ENCODE measurements around the gene LYPLA2. TPM values are rescaled to one million over a fixed set of nuclear protein-coding genes. Genes with fewer than 3 reads are reported as not detected.
"Not testable (repeated sequence)": the region's sequence is repeated elsewhere in the genome, so short reads cannot be mapped to it uniquely, and the experiment has no call there.

Gene LYPLA2
- total RNA-seq, 2 experiments from 2014 or later: 75.7 to 87.2 TPM

DNA sequence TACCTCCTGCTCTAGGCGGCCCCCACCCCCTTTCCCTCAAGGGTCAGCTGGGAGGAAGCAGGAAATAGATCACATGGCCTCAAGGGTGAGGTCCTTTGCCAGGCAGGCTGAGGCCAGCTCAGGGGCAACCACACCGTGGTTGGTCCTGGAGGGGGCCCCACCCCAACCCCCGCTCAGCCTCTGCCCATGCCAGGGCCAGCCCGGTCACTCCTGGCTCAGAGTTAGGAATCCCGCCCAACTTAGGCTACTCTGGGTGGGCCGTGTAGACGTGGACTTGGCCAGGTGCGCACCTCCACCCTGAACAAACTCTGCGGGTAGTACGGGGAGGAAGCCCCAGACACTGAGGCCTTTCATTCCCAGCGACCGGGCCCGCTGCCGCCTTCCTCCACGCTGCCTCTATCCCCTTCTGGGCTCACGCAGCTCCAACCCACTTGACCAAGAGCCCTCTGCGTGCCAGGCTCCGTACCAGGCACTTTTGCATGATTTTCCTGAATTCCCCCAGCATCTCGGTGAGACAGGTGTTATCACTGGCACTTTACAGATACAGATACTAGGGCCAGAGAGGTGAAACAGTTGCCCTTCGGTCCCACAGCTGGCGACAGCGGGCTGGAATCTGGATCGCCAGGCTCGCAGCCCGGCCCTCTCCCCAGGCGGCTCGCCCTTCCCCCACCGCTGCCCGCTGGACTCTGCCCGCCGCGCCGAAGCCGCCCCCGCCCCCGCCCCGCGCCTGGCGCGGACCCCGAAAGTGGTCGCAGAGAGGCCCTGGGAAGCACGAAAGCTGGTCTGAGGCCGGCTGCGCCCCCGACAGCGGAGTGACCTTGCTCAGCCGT is 8.8 kb downstream of the LYPLA2 start:
- Mint-ChIP-seq H3K27ac (peak overlapping the region; percentile 88), H3K27me3 (no peaks in the 10 kb centered on the region), H3K4me1 (peaks cover 13% of the 10 kb centered on the region), H3K36me3 (peaks cover 3% of the 10 kb centered on the region), H3K9me3 (ENCODE audit: low read depth) (no peaks in the 10 kb centered on the region), H3K4me3 (peak overlapping the region; percentile 86)
- peak; percentile 12 for ATAC-seq
- peak; percentile 73 for DNase-seq
- CTCF ChIA-PET: interaction anchor here (0.6 to 5.1 kb wide), 11 partner anchors 9 to 783 kb away, joined by 3 to 44 read pairs (median 4); partner anchors contain the start of genes LYPLA2, PITHD1 and RPL11

DNA sequence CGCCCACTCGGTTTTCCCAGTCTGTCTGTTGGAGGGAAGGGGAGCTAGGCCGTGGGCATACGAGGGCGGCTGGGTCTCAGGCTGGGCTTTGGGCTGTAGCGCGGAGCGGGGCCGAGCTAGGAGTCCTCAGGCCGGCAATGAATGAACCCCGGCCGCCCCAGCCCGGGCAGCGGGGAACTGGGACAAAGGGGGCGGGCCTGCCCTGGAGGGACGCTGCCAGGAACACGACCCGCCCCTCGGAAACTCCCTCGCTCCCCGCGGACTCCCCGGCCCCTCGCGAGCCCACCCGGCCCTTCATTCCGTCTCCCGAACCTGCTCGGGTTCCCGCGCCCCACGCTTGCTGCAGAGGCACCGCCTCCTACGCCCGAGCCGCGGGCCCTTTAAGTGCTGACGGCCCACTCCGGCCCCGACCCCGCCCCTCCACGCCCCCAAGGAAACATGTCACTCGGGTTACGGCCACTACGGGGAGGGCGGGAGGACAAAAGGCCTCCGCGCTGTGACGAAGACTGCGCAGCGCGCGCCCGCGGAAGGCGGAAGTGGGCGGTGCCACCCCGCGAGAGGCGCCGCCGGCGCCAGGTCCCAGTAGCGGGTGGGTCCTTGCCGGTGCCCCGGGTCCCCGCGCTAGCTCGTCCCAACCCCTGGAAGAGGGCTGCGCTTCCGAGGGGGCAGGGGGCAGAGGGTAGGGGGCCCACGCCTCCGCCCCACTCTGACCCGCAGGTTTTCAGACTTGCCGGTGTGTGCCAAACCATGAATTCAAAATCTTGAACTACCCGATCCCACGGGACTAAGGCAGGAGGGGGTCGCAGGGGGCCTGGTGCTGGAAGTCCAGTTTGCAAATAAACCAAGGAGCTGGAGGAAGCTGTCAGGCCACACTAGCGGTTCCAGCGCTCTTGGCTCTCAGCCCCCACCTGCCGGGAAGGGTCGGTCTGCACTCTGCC is 9.7 kb downstream of the LYPLA2 start, which contains the start of gene GALE:
GALE (minus strand) TSS at position 355 of the 938 bp plus-strand sequence. CDS start 1,747 bp downstream, outside the sequence.
- peak within 1 kb of the TSS; percentile 88 for H3K27ac Mint-ChIP-seq
- CTCF ChIA-PET: interaction anchor here (0.6 to 5.1 kb wide), 11 partner anchors 10 to 783 kb away, joined by 3 to 44 read pairs (median 5); partner anchors contain the start of genes LYPLA2 and RPL11
- H3K9me3 Mint-ChIP-seq (ENCODE audit: low read depth): no peaks in the 10 kb centered on the region
- DNase-seq (peak; percentile 98), ATAC-seq (peak; percentile 92)
- H3K27me3 Mint-ChIP-seq: no peaks in the 10 kb centered on the region
- H3K4me1 Mint-ChIP-seq: peaks cover 13% of the 10 kb centered on the region
- H3K36me3 Mint-ChIP-seq: peaks cover 1% of the 10 kb centered on the region
- peak within 1 kb of the TSS; percentile 86 for H3K4me3 Mint-ChIP-seq

DNA sequence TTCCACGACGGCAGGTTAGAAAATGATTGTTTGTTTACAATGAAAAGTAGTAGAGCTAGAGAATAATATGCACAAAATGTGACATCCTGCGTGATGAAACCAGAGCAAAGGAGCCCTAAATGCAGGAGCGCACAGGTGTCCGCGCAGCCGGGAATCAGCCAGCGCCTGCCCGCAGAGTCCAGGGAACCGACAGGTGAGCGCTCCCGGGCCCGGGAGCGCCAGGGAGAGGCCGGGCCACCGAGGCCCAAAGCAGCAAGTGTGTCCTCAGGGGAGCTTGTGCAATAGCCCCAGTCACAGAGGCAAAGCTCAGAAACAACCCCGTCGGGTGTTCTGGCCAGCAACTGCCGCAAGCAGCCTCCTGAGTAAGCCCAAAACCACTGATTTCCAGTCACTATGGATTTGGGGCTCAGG is 10.4 kb downstream of the LYPLA2 start:
- CTCF ChIA-PET: interaction anchor here (0.7 to 5.1 kb wide), 8 partner anchors 10 to 260 kb away, joined by 3 to 44 read pairs (median 6); partner anchors contain the start of gene LYPLA2
- Mint-ChIP-seq H3K36me3 (peaks cover 1% of the 10 kb centered on the region), H3K27ac (peak overlapping the region; percentile 88), H3K4me1 (peaks cover 13% of the 10 kb centered on the region), H3K9me3 (ENCODE audit: low read depth) (no peaks in the 10 kb centered on the region), H3K4me3 (peak overlapping the region; percentile 86), H3K27me3 (no peaks in the 10 kb centered on the region)
- ATAC-seq (no peak), DNase-seq (no peak)

DNA sequence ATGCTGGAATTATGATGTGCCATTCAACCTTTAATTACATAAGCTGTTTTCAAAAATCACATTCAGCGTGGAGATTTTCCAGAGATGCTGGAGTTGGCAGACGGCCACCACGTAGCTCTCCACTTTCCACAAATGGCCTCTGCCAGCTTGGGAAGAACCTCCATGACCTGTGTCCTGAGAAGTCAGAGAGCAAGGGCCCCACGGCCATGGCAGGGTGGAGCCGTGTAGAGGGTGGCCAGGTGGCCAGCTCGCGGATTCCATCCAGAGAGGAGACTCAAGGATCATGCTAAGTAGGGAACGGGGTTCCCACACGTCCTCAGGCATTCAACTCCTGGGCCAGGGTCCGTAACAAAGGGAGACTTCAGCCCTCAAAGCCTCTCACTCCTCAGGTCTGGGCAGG is 10.9 kb downstream of the LYPLA2 start:
- CTCF ChIA-PET: interaction anchor here (0.8 to 5.1 kb wide), 7 partner anchors 9 to 108 kb away, joined by 3 to 44 read pairs (median 5); partner anchors contain the start of genes FUCA1 and LYPLA2
- Mint-ChIP-seq H3K36me3 (peaks cover 1% of the 10 kb centered on the region), H3K9me3 (ENCODE audit: low read depth) (no peaks in the 10 kb centered on the region), H3K27ac (peak overlapping the region; percentile 24), H3K4me1 (peaks cover 13% of the 10 kb centered on the region), H3K4me3 (peak overlapping the region; percentile 41), H3K27me3 (no peaks in the 10 kb centered on the region)
- DNase-seq (no peak), ATAC-seq (no peak)

DNA sequence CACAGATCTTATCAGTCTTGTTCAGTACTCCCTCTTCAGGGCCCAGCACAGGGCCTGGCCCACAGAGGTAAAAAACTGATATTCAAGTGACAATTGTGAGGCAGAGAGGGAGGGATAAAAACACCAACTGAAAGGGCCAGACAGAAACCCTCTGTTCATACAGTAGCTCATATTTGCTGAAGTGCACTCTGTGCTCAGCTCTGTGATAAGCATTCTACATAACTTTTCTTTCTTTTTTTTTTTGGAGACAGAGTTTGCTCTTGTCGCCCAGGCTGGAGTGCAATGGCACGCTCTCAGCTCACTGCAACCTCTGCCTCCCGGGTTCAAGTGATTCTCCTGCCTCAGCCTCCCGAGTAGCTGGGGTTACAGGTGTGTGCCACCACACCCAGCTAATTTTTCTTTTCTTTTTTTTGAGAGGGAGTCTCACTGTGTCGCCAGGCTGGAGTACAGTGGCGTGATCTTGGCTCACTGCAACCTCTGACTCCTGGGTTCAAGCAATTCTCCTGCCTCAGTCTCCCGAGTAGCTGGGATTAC is 11.9 kb downstream of the LYPLA2 start:
- CTCF ChIA-PET: interaction anchor here (0.8 to 5.1 kb wide), 4 partner anchors 8 to 107 kb away, joined by 3 to 44 read pairs (median 28); partner anchors contain the start of gene LYPLA2
- peaks cover 18% of the 10 kb centered on the region for H3K4me1 Mint-ChIP-seq
- not testable (repeated sequence) for H3K36me3 Mint-ChIP-seq; H3K4me3 Mint-ChIP-seq; H3K27ac Mint-ChIP-seq; ATAC-seq; H3K27me3 Mint-ChIP-seq; DNase-seq; H3K9me3 Mint-ChIP-seq (ENCODE audit: low read depth)

DNA sequence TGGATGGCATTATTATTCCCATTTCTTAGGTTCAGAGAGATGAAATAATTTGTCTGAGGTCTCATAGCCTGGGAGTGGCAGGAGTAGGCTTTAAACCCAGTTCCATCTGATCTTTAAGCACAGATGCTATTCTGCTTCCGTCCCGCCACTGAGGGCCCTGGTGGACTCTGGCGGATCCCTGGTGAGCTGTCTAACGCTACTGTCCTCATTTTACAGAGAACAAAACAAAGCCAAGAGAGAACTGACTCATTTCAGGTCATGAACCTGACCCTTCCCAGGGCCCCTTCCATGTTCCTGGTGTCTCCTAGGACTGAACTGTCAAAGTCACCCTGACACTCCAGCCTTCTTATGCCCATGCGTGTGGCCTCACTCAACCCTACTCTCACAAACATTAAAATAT is 12.7 kb downstream of the LYPLA2 start:
- no peaks in the 10 kb centered on the region for H3K27me3 Mint-ChIP-seq
- peaks cover 21% of the 10 kb centered on the region for H3K4me1 Mint-ChIP-seq
- CTCF ChIA-PET: interaction anchor here (0.9 kb wide), 1 partner anchor 32 kb away, joined by 3 read pairs; no protein-coding TSS in a partner anchor
- H3K4me3 Mint-ChIP-seq: no peak overlapping the region
- ATAC-seq (no peak), DNase-seq (no peak)
- no peaks in the 10 kb centered on the region for H3K9me3 Mint-ChIP-seq (ENCODE audit: low read depth)
- peaks cover 1% of the 10 kb centered on the region for H3K36me3 Mint-ChIP-seq
- no peak overlapping the region for H3K27ac Mint-ChIP-seq

DNA sequence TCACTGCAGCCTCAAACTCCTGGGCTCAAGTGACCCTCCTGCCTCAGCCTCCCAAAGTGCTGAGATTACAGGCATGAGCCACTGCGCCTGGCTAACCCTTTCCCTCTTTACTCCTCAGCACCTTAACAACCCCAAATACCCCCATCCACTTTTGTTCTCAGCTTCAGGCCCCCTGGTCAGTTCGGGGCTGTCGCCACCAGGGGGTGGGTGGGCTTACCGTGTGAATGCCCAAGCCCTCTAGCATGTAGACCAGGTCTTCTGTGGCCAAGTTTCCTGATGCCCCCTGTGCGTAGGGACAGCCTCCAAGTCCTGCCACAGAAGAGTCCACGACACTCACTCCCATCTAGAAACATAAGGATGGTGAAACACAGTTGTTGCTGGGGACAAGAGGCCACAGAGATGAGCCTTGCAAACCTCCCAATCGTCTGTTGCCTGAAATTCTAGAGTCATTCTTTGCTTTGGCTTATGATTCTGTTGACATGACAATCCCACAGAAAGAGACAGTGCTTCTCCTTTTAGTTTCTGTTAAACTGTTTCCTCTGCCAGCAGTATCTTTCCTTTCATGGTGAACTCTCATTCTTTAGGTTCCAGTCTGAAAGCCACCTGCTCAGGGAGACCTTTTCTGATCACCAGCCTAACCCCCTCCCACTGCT is 13.4 kb downstream of the LYPLA2 start:
- ATAC-seq: no peak
- H3K27me3 Mint-ChIP-seq: no peaks in the 10 kb centered on the region
- no peak overlapping the region for H3K4me3 Mint-ChIP-seq
- no peaks in the 10 kb centered on the region for H3K9me3 Mint-ChIP-seq (ENCODE audit: low read depth)
- H3K4me1 Mint-ChIP-seq: peaks cover 17% of the 10 kb centered on the region
- H3K27ac Mint-ChIP-seq: no peak overlapping the region
- H3K36me3 Mint-ChIP-seq: peaks cover 1% of the 10 kb centered on the region
- DNase-seq: no peak
- CTCF ChIA-PET: interaction anchor here (0.9 kb wide), 1 partner anchor 32 kb away, joined by 3 read pairs; no protein-coding TSS in a partner anchor

DNA sequence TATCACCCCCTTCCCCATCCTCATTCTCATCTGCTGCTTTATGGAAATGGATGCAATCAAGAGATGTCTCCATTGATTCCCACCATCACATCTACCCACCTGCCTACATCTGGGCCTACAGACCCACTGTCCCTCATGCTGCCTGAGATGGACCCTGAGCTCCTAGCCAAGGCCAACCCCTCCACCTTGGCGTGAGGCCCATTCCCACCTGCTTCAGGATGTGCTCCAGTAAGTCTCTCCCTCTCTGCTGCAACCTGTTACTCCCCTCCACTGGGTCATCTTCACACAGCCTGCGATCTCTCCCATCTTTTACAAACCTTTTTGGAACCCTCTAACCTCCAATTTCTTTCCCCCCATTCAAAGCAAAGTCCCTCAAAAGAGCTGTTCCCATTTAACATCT is 14.1 kb downstream of the LYPLA2 start:
- Mint-ChIP-seq H3K9me3 (ENCODE audit: low read depth) (no peaks in the 10 kb centered on the region), H3K36me3 (peaks cover 1% of the 10 kb centered on the region), H3K4me3 (no peak overlapping the region), H3K4me1 (peaks cover 17% of the 10 kb centered on the region), H3K27me3 (no peaks in the 10 kb centered on the region), H3K27ac (no peak overlapping the region)
- DNase-seq (no peak), ATAC-seq (no peak)
- CTCF ChIA-PET: interaction anchor here (0.6 to 0.7 kb wide), 2 partner anchors 50 to 111 kb away, joined by 3 to 4 read pairs; no protein-coding TSS in a partner anchor

DNA sequence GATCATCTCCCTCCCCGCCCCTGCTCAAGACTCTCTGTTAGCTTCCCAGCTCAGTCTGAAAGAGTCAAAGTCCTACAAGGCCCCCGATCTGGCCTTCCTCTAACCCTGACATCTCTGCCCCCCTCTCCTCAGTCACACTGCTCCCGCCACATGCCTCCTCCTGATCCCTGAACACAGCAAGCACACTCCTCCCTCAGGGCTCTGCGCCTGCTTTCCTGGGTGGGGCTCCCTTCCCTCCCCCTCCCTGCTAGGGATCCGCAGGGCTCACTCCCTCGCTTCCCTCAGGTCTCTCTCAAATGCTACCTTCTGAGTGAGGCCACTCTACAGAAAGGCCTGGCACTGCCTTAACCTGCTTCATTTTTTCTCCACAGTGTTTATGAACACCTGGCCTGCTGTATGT is 15.3 kb downstream of the LYPLA2 start:
- DNase-seq: no peak
- CTCF ChIA-PET: interaction anchor here (0.6 to 2.9 kb wide), 4 partner anchors 45 to 110 kb away, joined by 3 to 22 read pairs (median 4); no protein-coding TSS in a partner anchor
- Mint-ChIP-seq H3K4me1 (peaks cover 19% of the 10 kb centered on the region), H3K27ac (no peak overlapping the region), H3K4me3 (no peak overlapping the region), H3K9me3 (ENCODE audit: low read depth) (no peaks in the 10 kb centered on the region), H3K36me3 (peaks cover 1% of the 10 kb centered on the region), H3K27me3 (no peaks in the 10 kb centered on the region)
- ATAC-seq: no peak

DNA sequence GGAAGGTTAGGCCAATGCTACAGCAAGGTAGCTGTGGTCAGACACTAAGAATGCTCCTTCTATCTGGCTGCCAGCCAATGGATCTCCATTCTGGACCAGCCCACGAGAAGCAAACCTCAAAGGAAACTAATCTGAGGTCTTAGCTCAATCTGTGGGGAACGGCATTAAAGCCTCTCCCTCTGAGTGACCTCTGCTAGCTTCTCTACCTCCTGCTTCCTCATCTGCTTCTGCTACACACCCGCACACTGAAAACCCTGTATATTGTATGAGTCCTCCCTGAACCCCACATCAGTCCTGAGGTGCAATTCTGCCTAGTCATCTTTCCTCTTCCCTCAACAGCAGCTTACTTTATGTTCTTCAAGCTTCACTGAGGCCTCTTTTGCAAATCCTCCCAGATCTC is 16.5 kb downstream of the LYPLA2 start:
- CTCF ChIA-PET: interaction anchor here (1.0 to 7.6 kb wide), 6 partner anchors 9 to 109 kb away, joined by 3 to 62 read pairs (median 8); partner anchors contain the start of gene HMGCL
- Mint-ChIP-seq H3K4me1 (peaks cover 18% of the 10 kb centered on the region), H3K9me3 (ENCODE audit: low read depth) (no peaks in the 10 kb centered on the region), H3K27me3 (no peaks in the 10 kb centered on the region), H3K4me3 (no peak overlapping the region), H3K27ac (peak overlapping the region; percentile 16), H3K36me3 (peaks cover 1% of the 10 kb centered on the region)
- DNase-seq (no peak), ATAC-seq (no peak)

DNA sequence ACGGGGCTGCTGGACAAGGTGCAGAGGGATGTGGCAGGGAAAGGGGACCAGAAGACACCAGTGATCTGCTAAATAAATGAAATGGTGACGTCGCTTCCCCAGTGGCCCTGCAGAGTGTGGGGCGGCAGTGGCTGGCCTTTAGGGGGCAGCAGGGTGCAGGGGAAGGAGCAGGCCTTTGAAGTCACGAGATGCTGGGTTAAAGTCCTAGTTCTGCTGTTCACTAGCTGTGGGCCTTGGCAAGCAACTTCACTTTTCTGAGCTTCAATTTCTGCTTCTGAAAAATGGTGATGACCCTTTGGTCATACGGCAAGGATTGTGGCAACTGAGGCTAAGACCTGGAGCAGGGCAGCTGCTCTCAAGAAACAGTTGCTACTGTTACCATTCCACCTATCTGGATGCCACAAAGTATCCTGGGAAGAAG is 18.8 kb downstream of the LYPLA2 start:
- Mint-ChIP-seq H3K4me3 (no peak overlapping the region), H3K4me1 (peaks cover 18% of the 10 kb centered on the region), H3K36me3 (peaks cover 2% of the 10 kb centered on the region), H3K9me3 (ENCODE audit: low read depth) (no peaks in the 10 kb centered on the region), H3K27ac (peak overlapping the region; percentile 33), H3K27me3 (no peaks in the 10 kb centered on the region)
- CTCF ChIA-PET: interaction anchor here (0.6 to 7.6 kb wide), 36 partner anchors 9 to 218 kb away, joined by 3 to 62 read pairs (median 5); partner anchors contain the start of genes CNR2, FUCA1, GALE and HMGCL
- ATAC-seq (peak; percentile 98), DNase-seq (peak; percentile 91)
